OCI-LY1 (cell line): ENCODE measurements around the gene EIPR1.

Experiments used
- EZH2 ChIP-seq: fragments of 200-600 bp; sonication (generic), shearing (Covaris generic); IDR thresholded peaks from 2 replicates; pipeline ENCODE4 v1.8.0; 2017; ENCODE audit warnings: borderline replicate concordance, mixed run types, mild to moderate bottlenecking, antibody characterized with exemption, low read length, moderate library complexity, mixed read lengths
- TF ChIP-seq, protein P1 (sequence below): fragments of 200-600 bp; sonication (generic), shearing (Covaris generic); IDR thresholded peaks from 2 replicates; pipeline ENCODE4 v1.5.1; 2017; ENCODE audit warnings: mild to moderate bottlenecking, antibody characterized with exemption, low read length, moderate library complexity, mixed read lengths

DNA sequence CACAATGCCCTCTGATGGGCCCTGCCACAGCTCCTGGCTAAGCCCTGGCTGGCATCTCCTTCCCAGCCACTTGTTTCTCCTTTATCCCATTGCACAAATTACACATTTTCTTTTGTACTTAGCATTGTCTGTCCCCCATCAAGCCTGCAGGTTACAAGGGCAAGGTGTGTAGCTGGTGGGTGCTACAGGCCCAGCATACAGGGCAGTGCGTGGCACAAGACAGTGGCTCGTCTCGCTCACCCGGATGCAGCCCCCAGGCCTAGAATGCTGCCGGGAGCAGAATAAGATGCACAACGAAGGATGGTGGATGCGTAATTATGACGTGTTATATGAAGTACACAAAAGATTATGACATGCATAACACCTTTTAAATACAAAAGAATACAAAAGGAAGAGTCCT lies 87.6 kb downstream of the EIPR1 start:
- TF ChIP-seq, protein P1, sequence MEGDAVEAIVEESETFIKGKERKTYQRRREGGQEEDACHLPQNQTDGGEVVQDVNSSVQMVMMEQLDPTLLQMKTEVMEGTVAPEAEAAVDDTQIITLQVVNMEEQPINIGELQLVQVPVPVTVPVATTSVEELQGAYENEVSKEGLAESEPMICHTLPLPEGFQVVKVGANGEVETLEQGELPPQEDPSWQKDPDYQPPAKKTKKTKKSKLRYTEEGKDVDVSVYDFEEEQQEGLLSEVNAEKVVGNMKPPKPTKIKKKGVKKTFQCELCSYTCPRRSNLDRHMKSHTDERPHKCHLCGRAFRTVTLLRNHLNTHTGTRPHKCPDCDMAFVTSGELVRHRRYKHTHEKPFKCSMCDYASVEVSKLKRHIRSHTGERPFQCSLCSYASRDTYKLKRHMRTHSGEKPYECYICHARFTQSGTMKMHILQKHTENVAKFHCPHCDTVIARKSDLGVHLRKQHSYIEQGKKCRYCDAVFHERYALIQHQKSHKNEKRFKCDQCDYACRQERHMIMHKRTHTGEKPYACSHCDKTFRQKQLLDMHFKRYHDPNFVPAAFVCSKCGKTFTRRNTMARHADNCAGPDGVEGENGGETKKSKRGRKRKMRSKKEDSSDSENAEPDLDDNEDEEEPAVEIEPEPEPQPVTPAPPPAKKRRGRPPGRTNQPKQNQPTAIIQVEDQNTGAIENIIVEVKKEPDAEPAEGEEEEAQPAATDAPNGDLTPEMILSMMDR, result no peak
- TF ChIP-seq EZH2, result no peak
